HepG2 (cell line): ENCODE measurements around the gene NFE2L2. TPM values are rescaled to one million over a fixed set of nuclear protein-coding genes. Genes with fewer than 3 reads are reported as not detected.

Experiments
- ATF6 ChIP-seq: sonication (generic); formaldehyde crosslinking; conservative IDR thresholded peaks from 2 replicates; pipeline ENCODE4 v1.4.0; 2020; ENCODE audit warnings: missing genetic modification reagents
- RERE ChIP-seq: IDR thresholded peaks from 2 replicates; pipeline ENCODE4 v1.6.1; 2016; ENCODE audit warnings: low read depth, missing genetic modification reagents, missing compliant biosample characterization
- ZBTB2 ChIP-seq: sonication (generic); formaldehyde crosslinking; IDR thresholded peaks from 2 replicates; pipeline ENCODE4 v1.8.0; 2022; ENCODE audit warnings: low read depth, missing genetic modification reagents
- ZBTB7B ChIP-seq: sonication (generic); formaldehyde crosslinking; IDR thresholded peaks from 2 replicates; pipeline ENCODE4 v1.4.0; 2020; ENCODE audit warnings: missing genetic modification reagents
- ZNF260 ChIP-seq: sonication (generic); formaldehyde crosslinking; IDR thresholded peaks from 2 replicates; pipeline ENCODE4 v1.4.0; 2020; ENCODE audit warnings: missing genetic modification reagents, low read depth, mild to moderate bottlenecking, borderline replicate concordance
- ZNF660 ChIP-seq: sonication (generic); formaldehyde crosslinking; IDR thresholded peaks from 2 replicates; pipeline ENCODE4 v1.5.1; 2020; ENCODE audit warnings: mild to moderate bottlenecking, low read depth, missing genetic modification reagents, borderline replicate concordance
- polyA plus RNA-seq, 8 experiments: library from polyadenylated mRNA; depleted of rRNA in 3 of 8; stranded (reverse) in 7 of 8; unstranded in 1 of 8; fragments of >200 nt; fragmentation: Illumina TruSeq in 4 of 8; extraction: Trizol in 4 of 8; gene quantifications; 2 replicates each; pipeline versions ENCODE4 v1.2.1 to v1.2.3, GENCODE V29; 2011 to 2016; ENCODE audit warnings: low read depth in 4 of 8, missing spikeins in 1 of 8, mixed read lengths in 1 of 8; ENCODE audit not compliant: insufficient read depth in 1 of 8
- total RNA-seq, 5 experiments: library from RNA; depleted of rRNA; stranded (reverse); fragments of >200 nt; fragmentation: Illumina TruSeq; extraction: Trizol; gene quantifications; 2 replicates each; pipeline ENCODE4 v1.2.3, GENCODE V29; 2016; ENCODE audit warnings: low read depth in 1 of 5
- TF ChIP-seq, protein P1 (sequence below): sonication (generic); formaldehyde crosslinking; IDR thresholded peaks from 2 replicates; pipeline ENCODE4 v1.5.1; 2020; ENCODE audit warnings: missing genetic modification reagents, mild to moderate bottlenecking, borderline replicate concordance
- TF ChIP-seq, protein P2 (sequence below): sonication (generic); formaldehyde crosslinking; IDR thresholded peaks from 2 replicates; pipeline ENCODE4 v1.4.0; 2020; ENCODE audit warnings: missing genetic modification reagents, mild to moderate bottlenecking, borderline replicate concordance
- TF ChIP-seq, protein P3 (sequence below): sonication (generic); formaldehyde crosslinking; IDR thresholded peaks from 2 replicates; pipeline ENCODE4 v1.5.1; 2020; ENCODE audit warnings: mild to moderate bottlenecking, missing genetic modification reagents

The NFE2L2 gene
- total and polyA plus RNA-seq, 2 of the 13 experiments (the other 11 are each of a cell fraction or from before 2014, with no cell fraction given): 84.6 to 215 TPM

- no peak for TF ChIP-seq ATF6 (CRISPR knock-in tag)
- peak; percentile 73 for TF ChIP-seq RERE (CRISPR knock-in tag)
- peak; percentile 84 for TF ChIP-seq ZBTB7B
- TF ChIP-seq, protein P1, sequence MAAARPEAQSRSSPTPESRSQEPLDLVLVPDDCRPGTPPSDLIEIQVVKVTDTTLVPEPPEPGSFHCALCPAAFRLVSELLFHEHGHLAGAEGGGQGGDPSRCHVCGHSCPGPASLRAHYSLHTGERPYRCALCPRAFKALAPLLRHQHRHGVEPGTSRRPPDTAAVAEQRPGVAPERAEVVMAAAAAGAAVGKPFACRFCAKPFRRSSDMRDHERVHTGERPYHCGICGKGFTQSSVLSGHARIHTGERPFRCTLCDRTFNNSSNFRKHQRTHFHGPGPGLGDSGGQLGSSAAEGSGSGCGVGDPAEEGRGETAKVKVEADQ (CRISPR knock-in tag): no peak
- no peak for TF ChIP-seq ZNF660 (CRISPR knock-in tag)
- no peak for TF ChIP-seq ZNF260 (CRISPR knock-in tag)
- TF ChIP-seq, protein P2, sequence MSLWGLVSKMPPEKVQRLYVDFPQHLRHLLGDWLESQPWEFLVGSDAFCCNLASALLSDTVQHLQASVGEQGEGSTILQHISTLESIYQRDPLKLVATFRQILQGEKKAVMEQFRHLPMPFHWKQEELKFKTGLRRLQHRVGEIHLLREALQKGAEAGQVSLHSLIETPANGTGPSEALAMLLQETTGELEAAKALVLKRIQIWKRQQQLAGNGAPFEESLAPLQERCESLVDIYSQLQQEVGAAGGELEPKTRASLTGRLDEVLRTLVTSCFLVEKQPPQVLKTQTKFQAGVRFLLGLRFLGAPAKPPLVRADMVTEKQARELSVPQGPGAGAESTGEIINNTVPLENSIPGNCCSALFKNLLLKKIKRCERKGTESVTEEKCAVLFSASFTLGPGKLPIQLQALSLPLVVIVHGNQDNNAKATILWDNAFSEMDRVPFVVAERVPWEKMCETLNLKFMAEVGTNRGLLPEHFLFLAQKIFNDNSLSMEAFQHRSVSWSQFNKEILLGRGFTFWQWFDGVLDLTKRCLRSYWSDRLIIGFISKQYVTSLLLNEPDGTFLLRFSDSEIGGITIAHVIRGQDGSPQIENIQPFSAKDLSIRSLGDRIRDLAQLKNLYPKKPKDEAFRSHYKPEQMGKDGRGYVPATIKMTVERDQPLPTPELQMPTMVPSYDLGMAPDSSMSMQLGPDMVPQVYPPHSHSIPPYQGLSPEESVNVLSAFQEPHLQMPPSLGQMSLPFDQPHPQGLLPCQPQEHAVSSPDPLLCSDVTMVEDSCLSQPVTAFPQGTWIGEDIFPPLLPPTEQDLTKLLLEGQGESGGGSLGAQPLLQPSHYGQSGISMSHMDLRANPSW: no peak
- TF ChIP-seq, protein P3, sequence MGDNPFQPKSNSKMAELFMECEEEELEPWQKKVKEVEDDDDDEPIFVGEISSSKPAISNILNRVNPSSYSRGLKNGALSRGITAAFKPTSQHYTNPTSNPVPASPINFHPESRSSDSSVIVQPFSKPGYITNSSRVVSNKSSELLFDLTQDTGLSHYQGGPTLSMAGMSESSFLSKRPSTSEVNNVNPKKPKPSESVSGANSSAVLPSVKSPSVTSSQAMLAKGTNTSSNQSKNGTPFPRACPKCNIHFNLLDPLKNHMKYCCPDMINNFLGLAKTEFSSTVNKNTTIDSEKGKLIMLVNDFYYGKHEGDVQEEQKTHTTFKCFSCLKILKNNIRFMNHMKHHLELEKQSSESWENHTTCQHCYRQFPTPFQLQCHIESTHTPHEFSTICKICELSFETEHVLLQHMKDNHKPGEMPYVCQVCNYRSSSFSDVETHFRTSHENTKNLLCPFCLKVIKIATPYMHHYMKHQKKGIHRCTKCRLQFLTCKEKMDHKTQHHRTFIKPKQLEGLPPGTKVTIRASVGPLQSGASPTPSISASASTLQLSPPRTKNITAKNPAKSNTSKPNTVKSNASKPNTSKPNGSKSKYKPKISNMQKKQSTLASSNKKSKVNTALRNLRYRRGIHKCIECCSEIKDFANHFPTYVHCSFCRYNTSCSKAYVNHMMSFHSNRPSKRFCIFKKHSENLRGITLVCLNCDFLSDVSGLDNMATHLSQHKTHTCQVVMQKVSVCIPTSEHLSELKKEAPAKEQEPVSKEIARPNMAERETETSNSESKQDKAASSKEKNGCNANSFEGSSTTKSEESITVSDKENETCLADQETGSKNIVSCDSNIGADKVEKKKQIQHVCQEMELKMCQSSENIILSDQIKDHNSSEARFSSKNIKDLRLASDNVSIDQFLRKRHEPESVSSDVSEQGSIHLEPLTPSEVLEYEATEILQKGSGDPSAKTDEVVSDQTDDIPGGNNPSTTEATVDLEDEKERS (CRISPR knock-in tag): no peak
- no peak for TF ChIP-seq ZBTB2 (CRISPR knock-in tag)
Measured at GRCh38 chr2:177188482-177189469, 75.8 kb downstream of the NFE2L2 start (continued).
